HTR-8/SVneo (cell line): ENCODE results near the gene KCNN1.
A peak's percentile ranks its signal among the peaks of the same experiment; 100 is the strongest.
"Not testable (repeated sequence)": the region's sequence is repeated elsewhere in the genome, so short reads cannot be mapped to it uniquely, and the experiment has no call there.

Source experiments
- DNase-seq: peaks from one replicate; pipeline ENCODE4 v3.0.0; 2011; ENCODE audit warnings: low spot score, mixed read lengths; ENCODE audit not compliant: insufficient read length
- FAIRE-seq: peaks from 2 replicates; lab custom pipeline; 2011; peaks lifted over from hg19 to GRCh38; lab: Jason Lieb, UNC

The KCNN1 gene

GRCh38 chr19:17999684-18000479 lies 33.0 kb downstream of the KCNN1 start:
- DNase-seq: no peak
- FAIRE-seq: no peak

- no peak for DNase-seq
- no peak for FAIRE-seq
Measured at GRCh38 chr19:18000480-18000914, 33.6 kb downstream of the KCNN1 start.

- peak; percentile 92 for DNase-seq
- FAIRE-seq: peak; percentile 31
Measured at GRCh38 chr19:18000915-18001776, 34.2 kb downstream of the KCNN1 start.

GRCh38 chr19:18001777-18002345 lies 35.0 kb downstream of the KCNN1 start:
- FAIRE-seq: no peak
- no peak for DNase-seq

GRCh38 chr19:18002347-18002850 lies 35.5 kb downstream of the KCNN1 start:
- DNase-seq (no peak), FAIRE-seq (no peak)

GRCh38 chr19:18005750-18006149 lies 38.8 kb downstream of the KCNN1 start:
- DNase-seq, FAIRE-seq: not testable (repeated sequence)

- peak; percentile 91 for DNase-seq
- peak; percentile 33 for FAIRE-seq
Measured at GRCh38 chr19:18007044-18007916, 40.4 kb downstream of the KCNN1 start.

- DNase-seq: peak; percentile 97
- FAIRE-seq: peak; percentile 93
Measured at GRCh38 chr19:18007917-18008673, 41.2 kb downstream of the KCNN1 start, which contains the start of gene ARRDC2. Gene ARRDC2, plus strand, starts transcription at chr19:18008170. Its CDS starts 141 bp downstream, at chr19:18008311.

- no peak for FAIRE-seq
- DNase-seq: no peak
Measured at GRCh38 chr19:18008814-18009213, 41.9 kb downstream of the KCNN1 start.

- FAIRE-seq: no peak
- DNase-seq: no peak
Measured at GRCh38 chr19:18009412-18010066, 42.6 kb downstream of the KCNN1 start.

GRCh38 chr19:18010149-18010548 lies 43.2 kb downstream of the KCNN1 start:
- FAIRE-seq: no peak
- no peak for DNase-seq

GRCh38 chr19:18013210-18014111 lies 46.6 kb downstream of the KCNN1 start:
- no peak for FAIRE-seq
- DNase-seq: no peak

- DNase-seq: no peak
- FAIRE-seq: no peak
Measured at GRCh38 chr19:18014197-18014596, 47.3 kb downstream of the KCNN1 start.

- no peak for FAIRE-seq
Measured at GRCh38 chr19:18016209-18016910, 49.5 kb downstream of the KCNN1 start.

GRCh38 chr19:18017275-18018083 lies 50.6 kb downstream of the KCNN1 start:
- no peak for FAIRE-seq
- no peak for DNase-seq

More at GRCh38 chr19:18016209-18016910, 49.5 kb downstream of the KCNN1 start:
- DNase-seq: no peak
